CD4-positive, CD25-positive, alpha-beta regulatory T cell (primary cell): ENCODE data around the gene MBD3L2B. TPM values are rescaled to one million over a fixed set of nuclear protein-coding genes. Genes with fewer than 3 reads are reported as not detected.
"Not testable (repeated sequence)": the region's sequence is repeated elsewhere in the genome, so short reads cannot be mapped to it uniquely, and the experiment has no call there.

ENCODE experiments used
- ATAC-seq, 2 donors: fragments of 150-1000 bp; cut with Tn5 transposase; one replicate each; pipeline ENCODE4 v1.10.0; 2021; ENCODE audit warnings: low read depth in 2 of 2, moderate number of reproducible peaks in 2 of 2, moderate library complexity in 1 of 2
- DNase-seq, 3 donors: peaks; one replicate each; pipeline versions ENCODE4 v3.0.0 to v3.0.0-alpha.2; 2012 to 2022; ENCODE audit warnings: mixed read lengths in 1 of 3
- H3K27ac ChIP-seq: one replicate; pipeline ENCODE4 v1.7.0; 2013; ENCODE audit warnings: mild to moderate bottlenecking, low read length; ENCODE audit not compliant: insufficient read depth, poor library complexity, severe bottlenecking
- H3K27me3 ChIP-seq: one replicate; pipeline ENCODE4 v1.7.0; 2013; ENCODE audit warnings: low read length; ENCODE audit not compliant: control insufficient read depth, insufficient read depth
- H3K36me3 ChIP-seq: one replicate; pipeline ENCODE4 v1.7.0; 2013; ENCODE audit warnings: mild to moderate bottlenecking, low read length, moderate library complexity; ENCODE audit not compliant: control insufficient read depth, insufficient read depth
- H3K4me1 ChIP-seq: 2 replicates; pipeline ENCODE4 v1.7.0; 2013; ENCODE audit warnings: mild to moderate bottlenecking, low read length; ENCODE audit not compliant: insufficient read depth, control insufficient read depth, poor library complexity, severe bottlenecking
- H3K4me3 ChIP-seq: one replicate; pipeline ENCODE4 v1.7.0; 2013; ENCODE audit warnings: low read depth, mild to moderate bottlenecking, low read length, moderate library complexity
- H3K9me3 ChIP-seq, 2 experiments: 1 replicate in 1 of 2; 2 replicates in 1 of 2; pipeline ENCODE4 v1.7.0; 2013; ENCODE audit warnings: low read length in 2 of 2, mild to moderate bottlenecking in 1 of 2, moderate library complexity in 1 of 2; ENCODE audit not compliant: control insufficient read depth in 2 of 2
- H3K27ac Mint-ChIP-seq, 3 donors: one replicate each; pipeline ENCODE4 v1.8.0; 2020 to 2022; ENCODE audit warnings: mild to moderate bottlenecking in 3 of 3, mixed read lengths in 3 of 3, moderate library complexity in 2 of 3
- H3K27me3 Mint-ChIP-seq: one replicate; pipeline ENCODE4 v1.8.0; 2022; ENCODE audit warnings: mild to moderate bottlenecking, mixed read lengths
- H3K36me3 Mint-ChIP-seq: one replicate; pipeline ENCODE4 v1.8.0; 2020; ENCODE audit warnings: mixed read lengths
- H3K4me1 Mint-ChIP-seq, 4 donors: one replicate each; pipeline ENCODE4 v1.8.0; 2020 to 2022; ENCODE audit warnings: mixed read lengths in 4 of 4, mild to moderate bottlenecking in 1 of 4
- H3K4me3 Mint-ChIP-seq, 4 donors: one replicate each; pipeline ENCODE4 v1.8.0; 2020 to 2022; ENCODE audit warnings: mild to moderate bottlenecking in 4 of 4, mixed read lengths in 4 of 4, moderate library complexity in 3 of 4
- H3K9me3 Mint-ChIP-seq, 7 donors: one replicate each; pipeline ENCODE4 v1.8.0; 2020 to 2022; ENCODE audit warnings: mixed read lengths in 7 of 7, mild to moderate bottlenecking in 3 of 7, moderate library complexity in 2 of 7
- polyA plus RNA-seq, 4 donors: library from polyadenylated mRNA; unstranded; fragments of 300-500 nt; fragmentation: Illumina TruSeq; gene quantifications; one replicate each; pipeline ENCODE4 v1.2.3, GENCODE V29; 2021
- total RNA-seq: library from RNA; stranded (reverse); gene quantifications from one replicate; pipeline ENCODE4 v1.2.3, GENCODE V29; 2022

MBD3L2B gene
- total and polyA plus RNA-seq, 5 donors from 2014 or later: not detected

GRCh38 chr19:7063339-7063738 lies 42.1 kb upstream of the MBD3L2B start:
- ATAC-seq: no peak

GRCh38 chr19:7059977-7060376 lies 38.7 kb upstream of the MBD3L2B start:
- H3K27me3 Mint-ChIP-seq, DNase-seq, H3K36me3 Mint-ChIP-seq, H3K4me1 Mint-ChIP-seq, H3K27ac ChIP-seq, H3K36me3 ChIP-seq, H3K27ac Mint-ChIP-seq, ATAC-seq, H3K4me3 Mint-ChIP-seq, H3K9me3 Mint-ChIP-seq, H3K27me3 ChIP-seq, H3K9me3 ChIP-seq, H3K4me1 ChIP-seq, H3K4me3 ChIP-seq: not testable (repeated sequence)

More at GRCh38 chr19:7063339-7063738, 42.1 kb upstream of the MBD3L2B start:
- Histone ChIP-seq H3K27ac (no peak overlapping the region), H3K27me3 (no peaks in the 10 kb centered on the region), H3K4me3 (no peak overlapping the region), H3K9me3 (no peaks in the 10 kb centered on the region), H3K4me1 (no peaks in the 10 kb centered on the region), H3K36me3 (no peaks in the 10 kb centered on the region)
- H3K27ac Mint-ChIP-seq: no peak overlapping the region
- H3K4me1 Mint-ChIP-seq: no peaks in the 10 kb centered on the region
- H3K27me3 Mint-ChIP-seq: no peaks in the 10 kb centered on the region
- H3K4me3 Mint-ChIP-seq: no peak overlapping the region
- DNase-seq: no peak
- no peaks in the 10 kb centered on the region for H3K36me3 Mint-ChIP-seq
- H3K9me3 Mint-ChIP-seq: peaks cover 0 to 2% (median 0%) of the 10 kb centered on the region in 7 donors

- not testable (repeated sequence) for H3K36me3 ChIP-seq, H3K4me3 ChIP-seq, H3K27me3 ChIP-seq, H3K4me1 Mint-ChIP-seq, H3K9me3 Mint-ChIP-seq, H3K27ac ChIP-seq, H3K36me3 Mint-ChIP-seq, DNase-seq, H3K9me3 ChIP-seq, H3K27ac Mint-ChIP-seq, H3K27me3 Mint-ChIP-seq, H3K4me1 ChIP-seq, ATAC-seq, H3K4me3 Mint-ChIP-seq
Observed at GRCh38 chr19:7058576-7058975, 37.3 kb upstream of the MBD3L2B start, which contains the start of gene MBD3L3. TSS of gene MBD3L3 (minus strand) at chr19:7058676. CDS start at chr19:7058605, 71 bp downstream.

- not testable (repeated sequence) for H3K4me1 ChIP-seq, H3K27me3 Mint-ChIP-seq, H3K36me3 ChIP-seq, DNase-seq, H3K4me1 Mint-ChIP-seq, H3K27ac Mint-ChIP-seq, H3K9me3 ChIP-seq, H3K9me3 Mint-ChIP-seq, H3K27me3 ChIP-seq, H3K27ac ChIP-seq, H3K4me3 ChIP-seq, H3K4me3 Mint-ChIP-seq, ATAC-seq, H3K36me3 Mint-ChIP-seq
Observed at GRCh38 chr19:7056371-7056770, 35.1 kb upstream of the MBD3L2B start.

GRCh38 chr19:7055679-7056078 lies 34.4 kb upstream of the MBD3L2B start:
- not testable (repeated sequence) for H3K4me1 ChIP-seq, H3K4me3 Mint-ChIP-seq, H3K9me3 ChIP-seq, ATAC-seq, H3K27ac Mint-ChIP-seq, H3K27me3 Mint-ChIP-seq, H3K9me3 Mint-ChIP-seq, H3K4me1 Mint-ChIP-seq, H3K36me3 ChIP-seq, H3K36me3 Mint-ChIP-seq, H3K4me3 ChIP-seq, H3K27me3 ChIP-seq, H3K27ac ChIP-seq, DNase-seq

GRCh38 chr19:7054635-7055368 lies 33.6 kb upstream of the MBD3L2B start:
- H3K4me1 ChIP-seq, ATAC-seq, H3K9me3 ChIP-seq, H3K4me3 ChIP-seq, H3K27ac ChIP-seq, H3K9me3 Mint-ChIP-seq, H3K27me3 ChIP-seq, H3K27ac Mint-ChIP-seq, H3K4me3 Mint-ChIP-seq, H3K27me3 Mint-ChIP-seq, H3K36me3 Mint-ChIP-seq, H3K4me1 Mint-ChIP-seq, H3K36me3 ChIP-seq: not testable (repeated sequence)
- peak in 1 of 3 donors; percentile 2 for DNase-seq

- H3K27ac Mint-ChIP-seq, H3K9me3 ChIP-seq, H3K4me1 Mint-ChIP-seq, H3K4me3 ChIP-seq, ATAC-seq, H3K9me3 Mint-ChIP-seq, H3K27me3 ChIP-seq, H3K36me3 Mint-ChIP-seq, H3K4me3 Mint-ChIP-seq, H3K4me1 ChIP-seq, DNase-seq, H3K27ac ChIP-seq, H3K27me3 Mint-ChIP-seq, H3K36me3 ChIP-seq: not testable (repeated sequence)
Observed at GRCh38 chr19:7052896-7053295, 31.7 kb upstream of the MBD3L2B start.

- H3K27ac Mint-ChIP-seq, H3K9me3 Mint-ChIP-seq, H3K4me1 ChIP-seq, H3K27ac ChIP-seq, H3K27me3 Mint-ChIP-seq, H3K36me3 Mint-ChIP-seq, H3K27me3 ChIP-seq, H3K4me3 Mint-ChIP-seq, H3K36me3 ChIP-seq, ATAC-seq, DNase-seq, H3K4me3 ChIP-seq, H3K9me3 ChIP-seq, H3K4me1 Mint-ChIP-seq: not testable (repeated sequence)
Observed at GRCh38 chr19:7051421-7051820, 30.2 kb upstream of the MBD3L2B start.
